Activated naive CD4-positive, alpha-beta T cell treated with Interleukin-2 at 50 U/mL for 16 hours (primary cell): Measurements from ENCODE around the gene GABRG3.
"Not testable (repeated sequence)": the region's sequence is repeated elsewhere in the genome, so short reads cannot be mapped to it uniquely, and the experiment has no call there.

Experiments used
- DNase-seq: peaks from one replicate; pipeline ENCODE4 v3.0.0-alpha.2; 2020

GABRG3 gene

DNA sequence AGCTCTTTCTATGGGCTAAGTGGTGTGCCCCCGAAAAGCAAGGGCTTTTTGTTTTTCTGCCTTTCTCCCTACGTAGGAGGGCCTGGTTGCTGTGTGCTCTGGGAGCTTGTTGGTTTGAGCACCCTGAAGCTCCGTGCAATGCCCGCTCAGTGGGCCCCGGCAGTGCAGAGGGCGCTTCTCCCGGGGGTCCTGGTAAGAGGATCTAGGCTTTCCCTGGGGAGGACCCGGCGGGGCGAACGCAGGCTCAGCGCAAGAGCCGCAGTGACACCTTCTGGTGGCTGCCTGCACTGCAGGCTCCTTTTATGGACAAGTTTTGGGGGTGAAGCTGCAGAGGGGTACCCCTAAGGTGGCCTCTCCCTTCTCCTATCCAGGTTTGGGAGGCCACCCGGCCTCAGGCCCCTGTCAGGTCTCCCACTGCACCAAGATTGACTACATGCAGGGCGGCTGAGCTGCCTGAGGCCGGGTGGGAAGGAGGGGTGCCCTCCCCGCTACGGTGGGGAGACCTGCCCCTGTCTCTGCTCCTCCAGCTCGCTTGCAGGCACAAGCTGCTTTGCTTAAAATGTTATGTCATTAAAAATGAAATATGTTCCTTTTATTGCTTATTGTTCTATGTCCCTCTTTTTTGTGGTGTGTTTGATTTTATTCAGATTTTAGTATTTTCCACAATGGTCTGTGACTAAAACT, 387.9 kb downstream of the GABRG3 start:
- DNase-seq: no peak

DNA sequence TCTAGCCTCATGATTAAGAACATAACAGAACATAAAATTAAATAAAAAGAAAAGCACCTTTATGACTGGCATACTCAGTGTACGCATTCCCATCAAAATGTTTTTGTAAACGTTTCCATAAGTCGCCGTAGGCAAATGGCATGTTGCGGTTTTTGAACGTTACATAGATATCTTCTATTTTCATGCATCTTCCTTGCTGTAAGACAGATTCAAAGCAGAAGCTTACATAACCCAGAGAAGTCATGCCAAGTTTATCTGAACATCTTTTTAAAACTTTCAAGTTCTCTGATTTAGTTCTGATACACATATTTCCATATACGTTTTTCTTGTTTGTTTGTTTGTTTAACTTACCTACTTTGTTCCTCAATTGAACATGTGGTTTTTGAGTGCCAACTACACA, 388.6 kb downstream of the GABRG3 start:
- no peak for DNase-seq

DNA sequence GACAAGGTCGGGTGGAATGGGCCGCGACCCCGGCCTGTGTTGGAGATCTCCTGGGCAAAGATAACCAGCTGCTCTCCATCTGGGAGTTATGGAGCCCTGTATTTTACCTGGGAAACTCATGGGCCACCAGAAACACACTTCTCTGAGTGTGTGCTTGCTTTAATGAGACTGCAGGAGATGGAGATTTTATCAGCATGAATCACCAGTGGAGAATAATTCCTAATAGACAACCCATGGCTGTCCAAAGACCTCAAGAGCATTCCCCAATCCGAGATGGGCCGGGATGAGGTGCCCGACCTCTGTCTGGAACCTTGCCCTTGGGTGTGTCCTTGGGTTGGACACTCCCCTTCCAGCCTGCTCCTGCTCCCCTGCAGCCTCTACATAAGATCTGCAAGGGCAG, 389.3 kb downstream of the GABRG3 start:
- DNase-seq: no peak

DNA sequence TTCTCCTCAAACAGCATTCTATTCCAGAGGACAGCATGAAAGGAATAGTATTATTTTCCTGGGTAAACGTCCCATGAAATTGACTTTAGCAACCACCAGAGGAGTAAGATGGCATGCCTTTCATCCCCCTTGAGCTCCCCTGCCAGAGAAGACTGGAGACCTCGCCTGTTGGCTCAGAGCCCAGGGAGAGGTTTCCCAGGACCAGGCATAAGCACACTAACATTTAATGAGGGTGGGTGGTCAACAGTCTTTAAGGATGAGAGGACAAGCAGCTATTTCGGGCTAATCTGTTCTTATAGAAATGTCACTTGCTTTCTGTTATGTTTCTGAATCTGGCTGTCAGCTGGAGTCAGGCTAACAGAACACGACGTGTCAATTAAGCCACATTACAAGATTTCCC, 390.5 kb downstream of the GABRG3 start:
- DNase-seq: no peak

DNA sequence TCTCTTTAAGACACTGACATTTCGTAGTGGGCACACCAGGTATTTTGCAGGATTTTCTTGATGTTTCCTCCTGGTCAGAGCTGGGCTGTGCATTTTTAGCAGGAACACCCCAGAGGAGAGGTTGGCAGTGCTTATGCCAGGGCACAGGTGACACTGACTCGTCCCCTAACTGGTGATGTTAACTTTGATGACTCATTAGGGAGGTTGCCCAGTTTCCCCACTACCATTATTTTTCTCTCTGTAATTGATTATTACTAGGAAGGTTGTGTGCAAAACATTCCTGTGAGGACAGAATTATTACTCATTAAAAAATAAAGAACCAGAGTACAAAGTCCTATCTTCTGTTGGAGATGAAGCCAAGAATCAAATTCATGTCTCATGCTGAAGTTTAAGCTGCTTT, 394.5 kb downstream of the GABRG3 start:
- no peak for DNase-seq

- DNase-seq: not testable (repeated sequence)
Observed at GRCh38 chr15:27377391-27377790, 406.4 kb downstream of the GABRG3 start.

DNA sequence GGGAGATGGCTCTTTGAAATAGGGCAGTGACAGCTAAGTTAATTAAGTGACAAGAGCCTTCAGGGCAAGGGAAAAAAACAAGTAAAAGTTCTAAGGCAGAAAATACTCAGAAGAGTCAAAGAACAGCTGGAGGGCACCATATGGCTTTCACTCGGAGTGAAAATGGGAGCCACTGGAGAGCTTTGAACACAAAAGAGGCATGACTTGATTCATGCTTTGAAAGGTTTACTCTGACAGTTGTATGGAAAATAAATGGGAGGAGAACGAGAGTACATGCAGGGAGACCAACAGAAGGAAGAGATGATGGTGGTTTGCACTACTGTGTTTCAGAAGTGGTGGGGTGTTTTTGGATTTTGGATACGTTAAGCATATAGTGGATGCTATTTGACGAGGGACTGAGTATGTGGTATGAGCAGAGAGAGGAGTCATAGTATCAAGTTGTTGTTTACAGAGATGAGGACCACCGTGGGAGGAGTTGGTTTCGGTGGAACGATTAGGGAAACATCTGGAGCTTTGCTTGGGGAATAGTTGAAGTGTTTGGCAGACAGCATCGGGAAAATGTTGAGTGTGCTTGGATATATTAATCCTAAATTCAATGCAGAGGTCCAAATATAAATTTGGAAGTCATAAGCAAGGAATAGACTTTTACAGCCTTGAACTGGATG, 411.5 kb downstream of the GABRG3 start:
- DNase-seq: no peak

GRCh38 chr15:27383726-27384125, 412.7 kb downstream of the GABRG3 start:
- DNase-seq: no peak

DNA sequence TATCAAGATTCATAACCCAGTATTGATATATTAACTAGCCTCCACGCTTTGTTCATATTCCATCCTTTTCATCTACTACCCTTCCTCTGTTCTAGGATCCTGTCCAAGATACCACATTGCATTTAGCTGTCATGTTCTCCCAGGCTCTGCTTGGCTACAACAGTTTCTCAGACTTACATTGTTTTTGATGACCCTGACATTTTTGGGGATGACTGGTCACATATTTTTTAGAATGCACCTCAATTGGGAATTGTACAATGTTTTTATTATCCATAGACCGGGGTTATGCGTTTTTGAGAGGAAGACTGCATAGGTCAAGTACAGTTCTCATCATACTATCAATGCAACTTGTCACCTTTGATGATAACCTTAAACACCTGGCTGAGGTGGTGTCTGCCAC, 421.2 kb downstream of the GABRG3 start:
- DNase-seq: no peak

DNA sequence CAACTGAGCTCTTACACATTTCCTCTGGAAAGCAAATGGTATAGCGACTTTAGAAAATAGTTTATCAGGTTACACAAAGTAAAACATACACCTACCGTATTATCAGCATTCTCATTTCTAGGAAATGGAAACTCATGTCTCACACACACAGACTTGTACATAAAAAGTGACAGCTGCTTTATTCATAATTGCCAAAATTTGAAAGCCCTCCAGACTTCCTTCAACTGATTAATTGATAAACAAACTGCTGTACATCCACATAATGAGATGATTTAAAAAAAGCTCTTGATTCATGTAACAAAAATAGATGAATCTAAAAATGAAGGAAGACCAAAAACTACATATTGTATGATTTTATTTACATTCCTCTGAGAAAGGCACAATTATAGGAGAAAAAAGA, 425.5 kb downstream of the GABRG3 start:
- no peak for DNase-seq

DNA sequence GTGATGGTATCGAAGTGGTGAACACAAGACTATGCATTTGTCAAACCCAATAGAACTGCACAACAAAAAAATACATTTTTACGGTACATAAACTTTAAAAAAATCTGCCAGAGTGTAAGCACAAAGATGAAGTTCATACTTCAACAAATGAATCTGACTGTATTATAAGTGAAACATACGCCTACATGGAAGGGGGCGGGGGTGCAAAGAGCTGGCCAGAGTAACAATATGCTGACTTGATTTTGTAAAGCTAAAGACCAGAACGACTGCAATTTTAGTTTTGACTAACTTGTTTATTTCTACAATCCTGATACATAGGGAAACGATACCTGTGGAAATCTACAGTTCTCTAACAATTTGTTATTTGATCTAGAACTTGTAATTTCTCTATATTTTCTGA, 426.0 kb downstream of the GABRG3 start:
- DNase-seq: no peak

- DNase-seq: no peak
Observed at GRCh38 chr15:27398631-27399161, 427.7 kb downstream of the GABRG3 start.

DNA sequence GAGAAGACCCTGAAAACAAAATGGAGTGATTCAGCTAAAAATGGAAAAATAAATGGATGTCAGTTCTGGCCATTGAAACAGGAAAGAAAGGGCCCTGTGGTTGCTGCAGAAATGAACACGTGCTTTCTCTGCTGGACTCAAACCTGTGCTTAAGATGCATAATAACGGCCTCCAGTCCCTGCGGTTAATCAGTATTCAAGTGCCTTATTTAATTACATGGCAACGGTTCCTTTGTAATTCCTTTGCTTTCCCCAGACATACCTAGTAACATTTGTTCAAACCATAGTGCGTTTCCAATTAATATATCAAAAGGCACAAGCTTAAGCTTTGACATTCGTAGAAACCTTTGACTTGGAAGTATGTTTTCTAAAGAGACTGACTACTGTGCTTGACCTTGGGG, 428.3 kb downstream of the GABRG3 start:
- DNase-seq: no peak

GRCh38 chr15:27401471-27401870, 430.5 kb downstream of the GABRG3 start:
- no peak for DNase-seq

GRCh38 chr15:27408428-27408827, 437.4 kb downstream of the GABRG3 start:
- no peak for DNase-seq

- DNase-seq: no peak
Observed at GRCh38 chr15:27410996-27411605, 440.1 kb downstream of the GABRG3 start.

GRCh38 chr15:27412415-27412814, 441.4 kb downstream of the GABRG3 start:
- DNase-seq: no peak

GRCh38 chr15:27414168-27414870, 443.3 kb downstream of the GABRG3 start:
- DNase-seq: no peak

- no peak for DNase-seq
Observed at GRCh38 chr15:27418726-27419125, 447.7 kb downstream of the GABRG3 start.

DNA sequence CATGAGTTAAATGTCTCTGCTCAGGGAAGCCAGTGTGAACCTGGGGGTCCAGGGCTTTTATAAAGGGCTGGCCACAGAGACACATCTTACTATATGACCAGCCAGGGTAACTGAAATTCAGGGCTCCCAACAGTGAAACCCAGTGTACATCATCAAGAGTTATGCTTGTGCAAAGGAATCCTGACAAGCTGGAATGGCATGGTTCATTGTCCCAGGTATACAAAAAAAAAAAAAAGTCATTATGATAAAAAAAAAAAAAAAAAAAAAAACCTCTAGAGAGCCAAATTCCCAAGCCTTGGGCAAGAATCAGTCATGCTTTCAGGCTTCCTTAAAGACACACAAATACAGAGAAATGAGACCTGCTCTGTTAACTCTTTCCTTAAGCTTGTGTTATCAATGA, 452.0 kb downstream of the GABRG3 start:
- DNase-seq: no peak

DNA sequence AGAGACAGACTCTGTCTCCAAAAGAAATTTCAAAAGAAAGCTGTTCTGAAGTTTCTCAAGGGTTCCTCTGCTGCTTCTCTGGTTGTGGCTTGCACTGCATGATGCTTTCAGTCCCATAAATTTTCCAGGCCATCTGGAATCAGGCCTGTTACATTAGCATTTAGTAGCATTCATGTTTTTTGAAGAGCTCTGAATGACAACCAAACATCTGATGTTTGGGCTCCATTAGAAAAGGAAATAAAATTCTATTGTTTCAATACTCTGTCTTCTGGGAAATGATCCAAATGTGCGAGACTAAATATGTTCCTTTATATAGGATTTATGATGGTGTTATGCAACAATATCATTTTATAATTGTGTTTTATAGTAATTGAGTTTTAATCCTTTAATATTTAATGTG, 455.8 kb downstream of the GABRG3 start:
- no peak for DNase-seq

DNA sequence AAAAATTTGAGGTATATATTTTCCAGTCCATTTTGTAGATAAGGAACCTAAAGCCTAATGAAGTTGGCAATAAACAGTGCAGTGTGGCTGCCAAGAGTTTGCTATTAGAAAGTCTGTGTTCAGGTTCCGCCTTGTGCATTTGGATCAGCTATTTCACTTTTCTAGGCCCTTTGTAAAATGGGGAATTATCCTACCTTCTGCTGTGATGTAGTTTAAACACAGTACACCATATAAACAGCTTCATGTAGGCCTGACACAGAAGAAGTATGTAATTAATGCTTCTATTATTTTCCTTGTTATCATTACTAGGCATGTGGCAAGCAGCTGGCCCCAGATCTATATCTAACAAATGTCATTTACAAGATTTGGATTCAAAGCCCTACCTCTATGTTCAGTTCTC, 456.3 kb downstream of the GABRG3 start:
- DNase-seq: no peak

DNA sequence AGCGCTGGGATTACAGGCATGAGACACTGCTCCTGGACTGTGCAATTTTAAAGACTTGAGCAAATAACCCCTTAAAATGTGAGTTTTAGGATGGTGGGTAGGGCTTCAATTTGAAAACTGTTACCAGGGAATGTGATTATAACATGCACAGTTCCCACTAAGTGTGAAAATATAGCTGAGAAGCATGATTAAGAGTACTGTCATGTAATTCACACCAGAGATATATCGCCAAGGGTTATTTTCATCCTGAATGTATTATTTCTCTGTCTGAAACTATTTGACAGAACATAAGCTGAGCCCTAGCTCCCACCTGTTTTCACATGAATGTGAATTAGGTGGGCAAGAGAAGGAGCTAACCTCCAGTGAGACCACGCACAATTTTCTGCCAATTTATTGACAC, 457.2 kb downstream of the GABRG3 start:
- DNase-seq: no peak

- DNase-seq: no peak
Observed at GRCh38 chr15:27429577-27429976, 458.6 kb downstream of the GABRG3 start.
